ENCODE results near the gene MAP4K2. TPM values are rescaled to one million over a fixed set of nuclear protein-coding genes. Genes with fewer than 3 reads are reported as not detected.
A peak's percentile ranks its signal among the peaks of the same experiment; 100 is the strongest.

Gene MAP4K2
- total and polyA plus RNA-seq, 9 of the 15 experiments (the other 6 are each of a cell fraction or from before 2014, with no cell fraction given) = 0.13 to 14.5 (median 7.3) TPM

- TF ChIP-seq ZNF444 (CRISPR knock-in tag; IDR thresholded peaks at IDR 0.05) (no peak), CCNT2 (IDR thresholded peaks at IDR 0.05; ENCODE audit: borderline replicate concordance, extremely low read depth, insufficient read length, low read depth, low read length) (no peak), NR1H2 (CRISPR knock-in tag; IDR thresholded peaks at IDR 0.05) (no peak), NR4A1 (CRISPR knock-in tag; IDR thresholded peaks at IDR 0.05) (no peak), NR4A1 (tag; IDR thresholded peaks at IDR 0.05) (no peak), LARP7 (IDR thresholded peaks at IDR 0.05) (peak; percentile 44; the same call in 1 of the 2 replicates), DEAF1 (CRISPR knock-in tag; IDR thresholded peaks at IDR 0.05) (peak; percentile 22; the same call in 1 of the 2 replicates), NFIX (CRISPR knock-in tag; IDR thresholded peaks at IDR 0.05; ENCODE audit: low read depth) (no peak), GABPA (tag; conservative IDR thresholded peaks at IDR 0.05; ENCODE audit: low read depth) (no peak), SIRT6 (IDR thresholded peaks at IDR 0.05; ENCODE audit: low read depth, low read length) (no peak), CC2D1A (IDR thresholded peaks at IDR 0.05) (peak; percentile 34; the same call in 1 of the 2 replicates), NELFE (IDR thresholded peaks at IDR 0.05; ENCODE audit: insufficient read depth, insufficient read length) (no peak), ZBTB1 (CRISPR knock-in tag; IDR thresholded peaks at IDR 0.05; ENCODE audit: borderline replicate concordance, low read depth) (no peak), MTA1 (IDR thresholded peaks at IDR 0.05; ENCODE audit: borderline replicate concordance) (no peak), ZNF785 (CRISPR knock-in tag; IDR thresholded peaks at IDR 0.05) (no peak), ZBTB7A (IDR thresholded peaks at IDR 0.05; ENCODE audit: borderline replicate concordance, control insufficient read depth, low read depth, low read length) (peak; percentile 89; the same call in 1 of the 2 replicates), FOXO4 (CRISPR knock-in tag; IDR thresholded peaks at IDR 0.05) (no peak), MEF2D (tag; conservative IDR thresholded peaks at IDR 0.05; ENCODE audit: low read depth) (no peak), PRDM10 (IDR thresholded peaks at IDR 0.05; ENCODE audit: partially characterized antibody) (peak; percentile 54), RBM25 (IDR thresholded peaks at IDR 0.05; ENCODE audit: low read depth, low read length, severe bottlenecking) (peak; percentile 88)
Observed at GRCh38 chr11:64743591-64744543, 59.1 kb downstream of the MAP4K2 start, which contains the start of gene RASGRP2 (continued).

Measured in K562 (cell line).